GM12801 (cell line): Measurements from ENCODE around the gene LYZ.

Experiments used
- TF ChIP-seq, protein P1 (sequence below): IDR thresholded peaks from one replicate; pipeline ENCODE4 v1.5.1; 2011; ENCODE audit warnings: control low read depth; ENCODE audit not compliant: insufficient read length; ENCODE audit errors: extremely low read depth

LYZ gene

DNA sequence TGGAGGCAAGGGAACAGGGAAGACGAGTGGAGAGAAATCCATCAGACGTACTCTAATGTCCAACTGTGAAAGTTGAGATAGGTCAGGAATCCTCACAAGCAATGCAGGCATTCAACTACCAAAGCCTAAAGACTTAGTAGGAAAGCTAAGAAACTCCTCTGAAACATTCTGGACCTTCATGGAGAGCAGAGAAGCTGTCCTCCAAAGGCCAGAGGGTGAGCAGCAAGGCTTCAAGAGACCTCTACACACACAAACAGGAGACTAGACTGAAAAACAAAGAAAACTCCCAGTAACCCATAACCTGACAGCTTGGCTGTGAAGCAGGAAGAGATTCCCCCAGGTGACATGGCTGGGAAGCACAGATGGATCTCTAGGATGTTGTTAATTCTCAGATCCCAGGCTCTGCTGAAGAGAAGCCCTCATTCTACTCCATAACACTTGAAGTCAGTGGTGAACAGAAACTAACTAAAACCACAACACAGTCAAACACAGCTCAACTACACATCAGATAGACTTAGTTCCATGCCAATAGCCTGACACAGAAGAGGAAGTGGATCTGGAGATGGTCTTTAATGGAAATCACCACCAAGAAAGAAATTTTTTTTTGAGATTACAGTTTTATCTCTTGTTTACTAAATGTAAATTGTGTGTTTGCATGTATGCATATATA lies 23.2 kb upstream of the LYZ start:
- TF ChIP-seq, protein P1, sequence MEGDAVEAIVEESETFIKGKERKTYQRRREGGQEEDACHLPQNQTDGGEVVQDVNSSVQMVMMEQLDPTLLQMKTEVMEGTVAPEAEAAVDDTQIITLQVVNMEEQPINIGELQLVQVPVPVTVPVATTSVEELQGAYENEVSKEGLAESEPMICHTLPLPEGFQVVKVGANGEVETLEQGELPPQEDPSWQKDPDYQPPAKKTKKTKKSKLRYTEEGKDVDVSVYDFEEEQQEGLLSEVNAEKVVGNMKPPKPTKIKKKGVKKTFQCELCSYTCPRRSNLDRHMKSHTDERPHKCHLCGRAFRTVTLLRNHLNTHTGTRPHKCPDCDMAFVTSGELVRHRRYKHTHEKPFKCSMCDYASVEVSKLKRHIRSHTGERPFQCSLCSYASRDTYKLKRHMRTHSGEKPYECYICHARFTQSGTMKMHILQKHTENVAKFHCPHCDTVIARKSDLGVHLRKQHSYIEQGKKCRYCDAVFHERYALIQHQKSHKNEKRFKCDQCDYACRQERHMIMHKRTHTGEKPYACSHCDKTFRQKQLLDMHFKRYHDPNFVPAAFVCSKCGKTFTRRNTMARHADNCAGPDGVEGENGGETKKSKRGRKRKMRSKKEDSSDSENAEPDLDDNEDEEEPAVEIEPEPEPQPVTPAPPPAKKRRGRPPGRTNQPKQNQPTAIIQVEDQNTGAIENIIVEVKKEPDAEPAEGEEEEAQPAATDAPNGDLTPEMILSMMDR, result no peak

DNA sequence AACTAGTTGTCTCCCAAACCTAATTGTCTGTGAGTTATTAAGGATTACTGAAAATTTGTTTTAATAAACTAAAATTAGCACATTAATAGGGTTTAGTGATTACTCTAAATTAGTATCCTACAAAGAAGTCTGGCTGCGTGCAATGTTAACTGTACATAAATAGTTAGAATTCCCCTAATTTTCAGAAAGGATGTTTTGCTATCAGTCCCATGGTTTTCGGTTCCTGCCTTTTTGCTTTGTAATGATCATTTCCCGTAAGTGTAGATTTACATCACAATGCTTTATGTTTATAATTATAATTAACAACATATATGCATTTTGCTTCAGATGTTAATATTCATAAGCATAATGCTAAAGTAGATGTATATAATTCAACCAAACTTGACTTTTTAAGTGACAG lies 19.8 kb upstream of the LYZ start:
- TF ChIP-seq, protein P1, result no peak

DNA sequence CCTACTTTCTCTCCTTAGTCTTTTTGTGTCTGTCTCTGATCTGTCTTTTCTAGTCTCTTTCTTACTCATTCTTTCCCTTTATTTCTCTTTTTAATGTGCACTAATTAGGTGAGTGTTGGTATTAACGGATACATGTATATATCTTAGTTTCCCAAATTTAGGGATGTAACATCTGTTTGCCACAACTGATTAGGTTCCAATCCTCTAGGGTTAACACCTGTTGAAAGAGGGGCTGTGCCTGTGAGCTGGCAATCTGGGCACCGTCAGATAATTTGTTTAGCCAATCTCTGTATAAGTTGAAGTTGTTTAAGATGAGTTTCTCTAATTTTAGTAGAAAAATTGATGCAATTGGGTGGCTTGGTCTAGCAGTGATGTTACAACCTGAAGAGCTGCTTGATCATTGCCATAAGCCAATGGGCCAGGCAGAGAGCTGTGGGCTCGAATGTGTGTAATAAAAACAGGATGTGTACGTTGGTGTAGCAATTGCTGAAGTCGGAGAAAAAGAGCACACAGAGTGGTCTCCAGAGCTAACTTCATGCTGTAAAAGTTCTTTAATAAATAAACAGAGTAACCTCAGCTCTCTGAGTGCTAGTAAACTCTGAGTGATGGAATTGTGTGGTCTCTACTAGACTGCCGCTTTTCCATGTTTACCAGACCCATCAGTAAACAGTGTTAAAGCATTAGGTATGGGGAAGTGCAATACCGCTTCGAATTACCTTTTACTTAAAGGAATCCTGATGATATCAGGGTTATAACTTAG lies 18.3 kb upstream of the LYZ start:
- TF ChIP-seq, protein P1, result no peak

DNA sequence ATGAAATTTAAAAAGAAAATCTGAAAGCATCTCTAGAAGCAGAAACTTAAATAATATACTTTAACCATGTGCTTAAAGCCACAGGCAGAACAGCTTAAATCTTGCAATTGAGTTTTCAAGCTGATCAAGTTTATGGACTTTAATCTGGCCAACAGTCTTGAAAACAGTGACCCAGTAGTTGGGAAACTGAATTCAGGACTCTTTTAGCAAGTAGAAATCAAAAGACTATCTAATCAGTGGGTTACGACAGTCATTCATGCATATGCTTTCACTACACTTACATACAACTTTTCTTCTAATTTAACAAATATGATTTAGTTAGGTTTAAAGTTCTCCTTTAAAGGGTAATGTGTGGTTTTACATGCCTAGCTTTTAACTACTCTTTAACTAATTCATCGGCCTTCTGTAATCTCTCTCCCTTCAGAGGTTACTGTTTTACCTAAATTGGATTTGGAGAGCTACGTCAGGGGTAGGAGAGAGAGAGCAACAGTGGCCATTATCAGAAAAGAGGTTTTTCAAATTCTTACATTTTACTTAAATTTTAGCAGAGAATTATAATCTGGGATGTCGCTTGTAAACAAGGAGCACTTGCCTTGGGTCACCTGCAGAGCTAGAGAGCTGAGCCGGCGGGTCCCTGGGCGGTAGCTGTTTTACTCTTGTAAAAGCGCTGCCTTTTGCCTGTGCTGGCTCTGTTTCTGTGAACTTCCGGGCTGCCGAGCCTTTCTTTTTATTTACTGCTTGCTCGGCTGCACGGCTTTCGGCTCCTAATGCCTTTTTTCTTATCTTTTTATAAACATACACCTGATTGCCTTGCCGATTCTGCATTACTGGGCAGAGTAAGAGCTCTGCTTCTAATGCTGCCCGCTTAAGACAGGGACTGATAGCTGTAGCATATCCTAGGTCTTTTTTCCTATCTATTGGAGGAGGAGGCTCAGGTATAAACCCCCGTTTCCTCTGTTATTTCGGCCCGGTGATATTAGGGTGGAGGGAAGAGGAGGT lies 17.4 kb upstream of the LYZ start:
- TF ChIP-seq, protein P1, result no peak

DNA sequence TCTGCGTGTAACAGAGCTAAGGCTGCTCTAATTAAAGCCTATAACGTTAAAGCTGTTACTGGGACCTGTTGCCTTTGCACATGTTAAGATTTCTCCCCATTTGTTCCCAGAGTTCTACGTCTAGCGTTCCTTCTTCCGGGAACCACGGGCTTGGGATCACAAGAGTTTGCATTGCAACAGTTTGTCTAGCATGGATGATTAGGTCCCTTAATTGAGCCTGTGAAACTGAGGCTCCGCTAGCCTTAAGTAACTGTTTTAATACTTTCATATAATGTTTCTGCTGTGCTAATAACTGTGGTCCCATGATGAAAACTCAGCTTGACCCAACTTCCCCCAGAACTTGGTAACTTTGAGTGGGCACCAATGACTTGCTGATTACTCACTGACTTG lies 16.7 kb upstream of the LYZ start:
- TF ChIP-seq, protein P1, result no peak

DNA sequence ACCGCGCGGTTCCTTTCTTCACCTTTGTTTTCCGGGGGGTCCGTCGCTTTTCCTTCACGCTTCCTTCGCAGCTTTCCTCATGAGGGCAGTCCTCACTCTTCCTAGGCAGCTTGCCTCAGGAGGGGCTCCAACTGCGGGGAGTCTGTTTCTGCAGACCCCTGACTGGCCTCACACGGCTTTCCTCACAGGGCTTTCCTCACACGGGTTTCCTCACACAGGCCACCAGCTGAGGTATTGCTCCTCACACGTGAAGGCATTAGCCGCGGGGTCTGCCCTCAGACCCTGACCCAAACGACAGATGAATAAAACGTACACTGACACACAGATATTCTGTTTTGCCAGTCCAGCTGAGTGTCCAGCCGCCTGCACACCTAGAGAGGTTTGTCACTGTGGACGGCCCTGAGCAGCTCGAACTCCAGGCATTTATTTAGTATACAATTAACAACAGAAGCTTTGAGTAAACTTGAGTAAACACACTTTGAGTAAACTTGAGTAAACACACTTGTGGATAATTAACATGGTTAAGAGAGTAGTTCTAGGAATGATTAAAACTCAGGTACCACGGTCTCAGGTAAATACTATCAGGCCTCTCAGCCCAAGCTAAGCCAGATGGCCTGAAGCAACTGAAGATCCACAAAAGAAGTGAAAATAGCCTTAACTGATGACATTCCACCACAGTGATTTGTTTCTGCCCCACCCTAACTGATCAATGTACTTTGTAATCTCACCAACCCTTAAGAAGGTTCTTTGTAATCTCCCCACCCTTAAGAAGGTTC lies 16.1 kb upstream of the LYZ start:
- TF ChIP-seq, protein P1, result no peak
